ENCODE results near the gene TMEM11.

GRCh38 chr17:21201874-21202273 lies 12.1 kb downstream of the TMEM11 start:
- TF ChIP-seq CTCF (IDR thresholded peaks at IDR 0.05) (no peak), EZH2phosphoT487 (IDR thresholded peaks at IDR 0.05) (no peak), EZH2 (IDR thresholded peaks at IDR 0.05) (no peak)
